NCI-H1436 treated with DMSO at 0.1 percent for 48 hours (cell line): ENCODE results near the gene CHKA.

ENCODE experiments used
- DNase-seq: peaks from one replicate; lab custom pipeline; 2025; lab: John Stamatoyannopoulos, UW

CHKA gene

DNA sequence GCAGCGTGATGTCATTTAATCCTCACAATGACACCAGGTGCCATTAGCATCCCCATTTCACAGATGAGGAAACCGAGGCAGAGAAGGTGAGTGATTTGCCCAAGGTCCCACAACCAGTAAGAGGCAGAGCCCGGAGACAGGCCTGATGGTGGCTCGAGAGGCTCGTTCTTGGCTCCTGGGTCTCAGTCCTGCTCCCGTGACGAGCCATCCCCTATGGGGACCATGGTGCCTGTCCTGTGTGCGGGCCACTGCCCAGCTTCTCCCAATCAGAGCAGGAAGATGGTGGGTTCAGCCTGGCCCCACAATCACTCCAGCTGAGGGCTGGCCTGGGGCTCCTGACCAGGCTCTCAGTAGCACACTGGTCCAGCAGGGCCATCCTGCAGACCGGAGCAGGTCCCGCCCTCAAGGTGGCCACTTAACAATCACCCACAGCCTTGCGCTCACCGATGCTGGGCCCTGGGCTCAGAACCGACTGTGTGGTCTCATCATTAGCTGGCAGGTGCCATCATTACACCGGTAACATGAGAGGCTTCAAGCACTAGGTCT lies 107.5 kb downstream of the CHKA start:
- no peak for DNase-seq

- no peak for DNase-seq
Observed at GRCh38 chr11:68012843-68013610, 108.2 kb downstream of the CHKA start.

GRCh38 chr11:68012044-68012842 lies 108.9 kb downstream of the CHKA start:
- no peak for DNase-seq

- no peak for DNase-seq
Observed at GRCh38 chr11:68011051-68011943, 109.9 kb downstream of the CHKA start.

DNA sequence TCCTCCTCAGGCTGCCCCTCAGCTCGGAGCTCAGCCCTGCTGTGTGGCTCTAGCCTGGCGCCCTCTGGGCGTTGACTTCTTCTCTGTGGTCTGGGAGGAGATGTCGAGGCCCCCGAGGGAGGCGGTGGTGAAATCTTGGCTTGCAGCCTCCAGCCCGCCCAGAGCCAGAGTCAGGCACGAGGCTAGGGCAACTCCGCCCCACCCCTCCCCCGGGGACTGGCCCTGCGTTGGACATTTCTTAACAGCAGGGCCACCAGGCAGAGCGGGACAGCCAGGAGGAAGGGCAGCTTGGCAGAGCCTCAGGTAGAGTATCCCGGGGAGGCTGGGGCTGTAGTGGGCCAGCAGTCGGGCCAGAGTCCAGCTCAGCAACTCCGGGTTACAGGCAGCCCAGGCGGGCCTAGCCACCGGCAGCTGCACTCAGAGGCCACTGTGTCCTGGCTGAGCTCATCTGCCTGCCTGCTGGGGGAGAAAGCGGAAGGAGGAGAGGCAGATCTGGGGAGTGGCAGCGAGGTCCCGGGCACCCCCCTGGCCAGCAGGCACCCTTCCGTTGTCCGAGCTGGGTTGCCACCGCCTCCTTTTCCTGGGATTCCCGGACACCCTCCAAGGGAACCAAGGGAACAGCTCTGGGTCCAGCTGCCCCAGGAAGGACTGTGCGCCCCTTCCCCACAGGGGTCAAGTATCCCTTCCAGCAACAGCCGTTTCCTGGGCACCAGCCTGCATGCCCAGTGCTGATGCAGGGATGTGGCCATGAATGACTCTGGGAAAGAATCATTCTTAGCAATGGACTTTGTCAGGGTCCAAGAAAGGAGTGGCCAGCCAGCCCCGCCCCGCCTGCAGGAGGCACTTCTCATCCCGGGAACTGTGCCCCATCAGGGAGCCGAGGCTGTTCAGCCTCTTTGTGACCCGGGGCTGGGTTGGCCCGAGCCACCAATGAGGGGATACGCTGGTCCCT lies 110.8 kb downstream of the CHKA start, which contains the start of gene ALDH3B1:
Gene ALDH3B1, plus strand, starts transcription at position 238 of the 952 bp plus-strand sequence. CDS start 4,971 bp downstream, outside the sequence.
- DNase-seq = no peak

DNA sequence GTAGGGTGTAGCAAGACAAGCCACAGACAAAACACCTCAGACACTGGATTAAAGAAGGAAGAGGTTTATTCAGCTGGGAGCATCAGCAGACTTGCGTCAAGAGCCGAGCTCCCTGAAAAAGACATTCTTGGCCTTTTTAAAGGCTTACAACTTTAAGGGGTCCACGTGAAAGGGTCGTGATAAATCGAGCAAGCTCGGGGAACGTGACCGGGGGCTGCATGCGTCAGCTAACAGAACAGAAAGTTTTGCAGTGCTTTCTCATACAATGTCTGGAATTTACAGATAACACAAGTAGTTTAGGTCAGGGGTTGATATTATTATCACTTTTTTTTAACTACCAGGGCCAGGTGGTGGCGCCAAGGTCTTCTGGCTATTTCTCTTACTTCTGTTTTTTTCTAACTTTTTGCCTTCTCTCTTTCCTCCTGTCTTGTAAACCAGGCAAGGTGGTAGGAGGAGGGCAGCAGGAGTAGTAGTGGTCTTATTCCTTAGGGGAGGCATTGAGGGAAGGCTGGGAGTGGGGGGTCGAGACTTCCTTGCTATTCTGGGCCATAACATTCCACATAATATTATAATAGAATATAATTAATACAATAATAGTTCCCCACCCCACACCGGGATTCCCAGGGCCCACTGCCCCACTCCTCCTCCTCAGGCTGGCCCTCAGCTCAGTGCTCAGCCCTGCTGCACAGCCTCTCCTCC lies 111.6 kb downstream of the CHKA start:
- DNase-seq = no peak

DNA sequence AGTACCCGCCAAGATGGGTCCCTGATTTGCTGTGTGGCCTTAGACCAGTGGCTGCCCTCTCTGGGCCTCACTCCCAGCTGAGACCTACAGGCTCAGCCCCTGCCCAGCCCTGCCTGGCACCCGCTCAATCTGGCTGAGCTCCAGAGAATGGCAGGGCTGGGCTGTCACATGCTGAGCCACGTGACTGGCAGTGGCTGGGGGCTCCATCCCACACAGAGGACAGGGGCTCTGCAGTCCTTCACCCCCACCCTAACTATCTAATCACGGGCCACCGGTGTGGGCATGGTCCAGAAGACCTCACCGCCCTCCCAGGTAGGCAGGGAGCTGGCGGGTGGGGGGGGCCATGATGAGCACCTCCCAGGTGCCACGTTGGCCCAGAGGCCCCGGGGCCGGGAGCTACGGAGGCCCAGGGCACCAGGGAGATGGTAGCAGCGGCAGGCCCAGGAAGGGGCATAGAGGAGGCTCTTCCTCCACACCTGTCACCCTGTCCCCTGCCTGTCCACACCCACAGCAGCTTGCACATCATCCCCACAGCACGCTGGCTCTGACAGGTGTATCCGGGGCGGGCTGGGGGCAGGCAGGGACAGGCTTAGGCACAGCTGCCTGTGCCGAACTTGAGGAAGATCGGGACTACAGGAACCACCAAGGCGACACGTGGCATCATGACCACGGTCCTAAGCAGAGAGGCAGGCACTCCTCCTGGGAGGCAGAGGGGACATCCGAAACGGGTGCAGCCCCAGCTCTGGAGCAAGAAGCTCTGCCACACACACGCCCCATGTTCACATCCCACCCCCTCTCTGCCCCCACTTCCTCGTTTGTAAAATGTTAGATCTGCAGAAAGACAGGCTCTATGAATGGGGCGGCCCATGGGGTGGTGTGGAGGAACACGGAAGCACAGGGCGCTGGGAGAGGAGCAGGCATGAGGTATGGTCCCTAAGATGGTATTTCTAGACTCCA lies 112.5 kb downstream of the CHKA start:
- no peak for DNase-seq

GRCh38 chr11:68007498-68008380 lies 113.4 kb downstream of the CHKA start:
- DNase-seq = no peak

DNA sequence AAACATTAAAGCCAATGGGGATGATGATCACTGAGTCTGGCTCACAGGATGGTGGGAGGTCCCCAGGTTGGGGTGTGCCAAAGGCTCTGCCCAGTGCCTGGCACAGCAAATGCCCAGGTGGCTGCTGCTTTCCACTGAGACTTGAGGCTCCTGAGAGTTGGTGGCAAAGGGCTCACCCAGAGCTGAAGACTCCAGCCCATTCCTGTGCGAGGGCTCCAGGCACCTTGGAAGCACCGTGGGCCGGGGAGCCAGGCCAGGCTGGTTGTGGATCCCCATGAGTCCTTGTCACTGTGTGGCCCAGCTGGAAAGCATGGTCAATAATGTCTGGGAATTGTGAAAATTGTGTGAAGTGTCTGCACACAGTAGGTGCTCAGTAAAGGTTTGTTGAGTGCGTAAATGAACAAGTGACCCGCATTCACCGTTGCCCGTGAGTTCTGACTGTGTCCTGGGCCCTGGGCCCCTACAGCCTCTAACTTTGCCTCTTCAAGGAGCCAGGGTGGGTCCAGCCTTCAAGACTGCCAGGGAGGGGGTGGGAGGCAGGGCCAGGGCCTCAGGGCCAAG lies 114.5 kb downstream of the CHKA start:
- no peak for DNase-seq

- DNase-seq = no peak
Observed at GRCh38 chr11:68004551-68005335, 116.4 kb downstream of the CHKA start.

DNA sequence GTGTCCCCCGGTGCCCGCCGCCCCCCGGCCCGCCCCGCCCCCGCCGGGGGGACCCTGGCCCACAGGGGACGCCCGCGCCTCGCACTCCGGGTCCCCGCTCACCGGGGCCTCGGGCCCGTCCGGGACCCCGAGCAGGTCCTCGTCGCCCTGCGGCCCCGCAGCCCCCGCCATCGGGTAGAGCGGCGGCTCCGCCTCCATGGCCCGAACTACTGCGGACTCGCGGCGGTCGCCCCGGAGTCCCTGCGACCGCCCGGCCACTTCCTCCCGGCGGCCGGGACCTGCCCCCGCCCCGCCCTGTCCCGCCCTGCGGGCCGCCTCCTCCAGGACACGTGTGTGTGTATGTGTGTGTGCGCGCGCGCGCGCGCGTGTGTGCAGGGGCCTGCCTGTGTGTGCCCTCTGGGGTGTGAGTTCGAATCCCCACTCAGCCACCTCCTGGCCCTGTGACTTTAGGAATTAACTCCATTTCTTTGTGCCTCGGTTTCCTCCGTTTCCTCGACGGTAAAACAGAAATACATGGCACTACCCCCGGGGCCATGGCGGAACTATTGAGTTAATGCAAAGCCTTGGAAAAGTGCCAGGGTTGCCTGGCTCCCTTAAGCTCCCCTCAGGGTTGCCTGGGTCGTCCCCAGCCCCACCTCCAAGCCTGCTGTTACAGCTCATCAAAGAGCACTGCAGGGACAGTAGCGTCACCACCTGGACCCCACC lies 117.2 kb downstream of the CHKA start, which contains the start of gene UNC93B1:
Gene UNC93B1, minus strand, starts transcription at position 252 of the 705 bp plus-strand sequence. Its CDS starts 54 bp downstream, at position 198.
- DNase-seq = no peak

DNA sequence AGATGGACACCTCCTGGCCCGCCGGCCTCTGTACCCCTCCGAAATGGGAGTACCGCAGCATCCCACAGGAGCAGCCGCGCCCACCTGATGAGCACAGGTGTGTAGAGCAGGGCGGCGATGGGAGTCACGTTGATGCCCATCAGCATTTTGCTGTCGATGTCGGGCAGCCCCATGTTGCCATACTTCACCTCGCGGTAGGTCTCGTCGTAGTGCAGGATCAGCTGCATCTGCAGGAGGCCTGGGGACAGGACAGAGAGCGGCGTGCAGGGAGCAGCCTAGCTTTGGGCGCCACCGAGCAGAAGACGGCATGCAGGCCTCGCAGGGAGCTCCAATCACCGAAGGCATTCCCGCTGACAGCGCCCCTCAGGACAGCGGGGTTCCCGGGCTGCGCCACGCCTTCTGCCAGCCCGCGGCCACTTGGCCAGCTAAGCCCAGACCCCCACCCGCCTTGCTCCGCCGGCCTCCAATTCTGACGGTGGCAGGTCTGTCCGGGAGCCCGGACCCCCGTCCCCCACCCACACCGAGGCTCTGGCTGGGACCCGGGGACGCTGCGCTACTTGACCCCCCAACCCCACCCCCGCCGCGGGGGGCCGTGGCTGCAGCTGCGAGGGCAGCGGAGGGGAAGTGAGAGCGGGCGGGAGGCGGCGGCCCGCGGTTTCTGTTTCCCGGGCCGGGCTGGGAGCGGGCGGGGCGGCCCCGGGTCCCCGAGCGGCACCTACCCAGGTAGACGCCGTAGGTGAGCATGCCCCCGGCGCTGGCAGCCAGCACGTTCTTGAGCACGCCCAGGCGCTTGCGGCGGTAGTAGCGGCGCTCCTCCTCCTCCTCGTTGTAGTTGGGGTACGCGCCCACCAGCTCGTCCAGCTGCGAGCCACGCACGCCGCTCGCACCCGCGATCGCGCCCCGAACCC lies 118.0 kb downstream of the CHKA start:
- DNase-seq = no peak
